ENCODE data around the gene LHX8.
"Not testable (repeated sequence)": the region's sequence is repeated elsewhere in the genome, so short reads cannot be mapped to it uniquely, and the experiment has no call there.

LHX8 gene

GRCh38 chr1:75132812-75133619, 1.2 kb upstream of the LHX8 start:
- FAIRE-seq: no peak
- DNase-seq (ENCODE audit: low spot score): no peak

- FAIRE-seq (no peak), DNase-seq (ENCODE audit: low spot score) (no peak)
These were observed 722 bp downstream of the LHX8 start for GRCh38 chr1:75134647-75135572.

- no peak for FAIRE-seq
- no peak for DNase-seq (ENCODE audit: low spot score)
These were observed 1.5 kb downstream of the LHX8 start for GRCh38 chr1:75135573-75136194.

GRCh38 chr1:75136195-75136815, 2.1 kb downstream of the LHX8 start:
- no peak for FAIRE-seq
- DNase-seq (ENCODE audit: low spot score): no peak

GRCh38 chr1:75136921-75137641, 2.9 kb downstream of the LHX8 start:
- DNase-seq (ENCODE audit: low spot score): no peak
- FAIRE-seq: no peak

- no peak for DNase-seq (ENCODE audit: low spot score)
- FAIRE-seq: no peak
These were observed 17.9 kb downstream of the LHX8 start for GRCh38 chr1:75152092-75152491.

- FAIRE-seq (no peak), DNase-seq (ENCODE audit: low spot score) (no peak)
These were observed 25.0 kb downstream of the LHX8 start for GRCh38 chr1:75159154-75159553.

- FAIRE-seq (no peak), DNase-seq (ENCODE audit: low spot score) (no peak)
These were observed 31.1 kb downstream of the LHX8 start for GRCh38 chr1:75165264-75165663.

GRCh38 chr1:75166821-75167220, 32.6 kb downstream of the LHX8 start:
- no peak for FAIRE-seq
- no peak for DNase-seq (ENCODE audit: low spot score)

- DNase-seq (ENCODE audit: low spot score): no peak
- no peak for FAIRE-seq
These were observed 35.8 kb downstream of the LHX8 start for GRCh38 chr1:75170011-75170410.

- no peak for DNase-seq (ENCODE audit: low spot score)
- no peak for FAIRE-seq
These were observed 36.8 kb downstream of the LHX8 start for GRCh38 chr1:75170981-75171380.

GRCh38 chr1:75171876-75172275, 37.7 kb downstream of the LHX8 start:
- FAIRE-seq (no peak), DNase-seq (ENCODE audit: low spot score) (no peak)

GRCh38 chr1:75172556-75172955, 38.4 kb downstream of the LHX8 start:
- FAIRE-seq (no peak), DNase-seq (ENCODE audit: low spot score) (no peak)

- DNase-seq (ENCODE audit: low spot score) (no peak), FAIRE-seq (no peak)
These were observed 40.0 kb downstream of the LHX8 start for GRCh38 chr1:75174031-75174760.

GRCh38 chr1:75181214-75181955, 47.2 kb downstream of the LHX8 start:
- DNase-seq (ENCODE audit: low spot score); FAIRE-seq: not testable (repeated sequence)

- DNase-seq (ENCODE audit: low spot score) (no peak), FAIRE-seq (no peak)
These were observed 54.7 kb downstream of the LHX8 start for GRCh38 chr1:75188892-75189291.

GRCh38 chr1:75198163-75198562, 64.0 kb downstream of the LHX8 start:
- no peak for DNase-seq (ENCODE audit: low spot score)
- FAIRE-seq: no peak

- FAIRE-seq (no peak), DNase-seq (ENCODE audit: low spot score) (no peak)
These were observed 64.6 kb downstream of the LHX8 start for GRCh38 chr1:75198761-75199160.

GRCh38 chr1:75202751-75203150, 68.6 kb downstream of the LHX8 start:
- no peak for DNase-seq (ENCODE audit: low spot score)
- no peak for FAIRE-seq
